Measurements from ENCODE around the gene THSD1.
"Not testable (repeated sequence)": the region's sequence is repeated elsewhere in the genome, so short reads cannot be mapped to it uniquely, and the experiment has no call there.

Gene THSD1

GRCh38 chr13:52408071-52408658, 2.2 kb upstream of the THSD1 start:
- DNase-seq (ENCODE audit: low read depth) = not testable (repeated sequence)

GRCh38 chr13:52407436-52407835, 1.5 kb upstream of the THSD1 start:
- DNase-seq (ENCODE audit: low read depth) = not testable (repeated sequence)

GRCh38 chr13:52406629-52407028, 657 bp upstream of the THSD1 start:
- DNase-seq (ENCODE audit: low read depth) = no peak

GRCh38 chr13:52405369-52405766, 604 bp downstream of the THSD1 start:
- no peak for DNase-seq (ENCODE audit: low read depth)

GRCh38 chr13:52399708-52400107, 6.3 kb downstream of the THSD1 start:
- no peak for DNase-seq (ENCODE audit: low read depth)

- no peak for DNase-seq (ENCODE audit: low read depth)
Observed at GRCh38 chr13:52399046-52399445, 6.9 kb downstream of the THSD1 start.

- DNase-seq (ENCODE audit: low read depth) = no peak
Observed at GRCh38 chr13:52395704-52396103, 10.3 kb downstream of the THSD1 start.

- no peak for DNase-seq (ENCODE audit: low read depth)
Observed at GRCh38 chr13:52394586-52394985, 11.4 kb downstream of the THSD1 start.

GRCh38 chr13:52393572-52394357, 12.2 kb downstream of the THSD1 start:
- no peak for DNase-seq (ENCODE audit: low read depth)

- no peak for DNase-seq (ENCODE audit: low read depth)
Observed at GRCh38 chr13:52387721-52388120, 18.3 kb downstream of the THSD1 start.

GRCh38 chr13:52385870-52386269, 20.1 kb downstream of the THSD1 start:
- DNase-seq (ENCODE audit: low read depth) = no peak

GRCh38 chr13:52383366-52383765, 22.6 kb downstream of the THSD1 start:
- DNase-seq (ENCODE audit: low read depth) = no peak

- no peak for DNase-seq (ENCODE audit: low read depth)
Observed at GRCh38 chr13:52378312-52378711, 27.7 kb downstream of the THSD1 start.

- DNase-seq (ENCODE audit: low read depth) = no peak
Observed at GRCh38 chr13:52377898-52378297, 28.1 kb downstream of the THSD1 start.

- no peak for DNase-seq (ENCODE audit: low read depth)
Observed at GRCh38 chr13:52374873-52375411, 31.0 kb downstream of the THSD1 start.

GRCh38 chr13:52374389-52374788, 31.6 kb downstream of the THSD1 start:
- DNase-seq (ENCODE audit: low read depth) = no peak

GRCh38 chr13:52373277-52373676, 32.7 kb downstream of the THSD1 start:
- not testable (repeated sequence) for DNase-seq (ENCODE audit: low read depth)

GRCh38 chr13:52371736-52372247, 34.2 kb downstream of the THSD1 start:
- no peak for DNase-seq (ENCODE audit: low read depth)

GRCh38 chr13:52366291-52366690, 39.7 kb downstream of the THSD1 start:
- DNase-seq (ENCODE audit: low read depth) = no peak

GRCh38 chr13:52362169-52362887, 43.6 kb downstream of the THSD1 start:
- DNase-seq (ENCODE audit: low read depth) = not testable (repeated sequence)

- DNase-seq (ENCODE audit: low read depth) = no peak
Observed at GRCh38 chr13:52361225-52361624, 44.7 kb downstream of the THSD1 start.

GRCh38 chr13:52359534-52359933, 46.4 kb downstream of the THSD1 start:
- no peak for DNase-seq (ENCODE audit: low read depth)

GRCh38 chr13:52356327-52356726, 49.6 kb downstream of the THSD1 start:
- no peak for DNase-seq (ENCODE audit: low read depth)

Measured in HS-5 (cell line).